Measurements from ENCODE around the gene SLC37A4. TPM values are rescaled to one million over a fixed set of nuclear protein-coding genes. Genes with fewer than 3 reads are reported as not detected.

The SLC37A4 gene
- total and polyA plus RNA-seq, 10 of the 15 experiments (the other 5 are each of a cell fraction or from before 2014, with no cell fraction given), result 11.6 to 29.7 (median 20.4) TPM

DNA sequence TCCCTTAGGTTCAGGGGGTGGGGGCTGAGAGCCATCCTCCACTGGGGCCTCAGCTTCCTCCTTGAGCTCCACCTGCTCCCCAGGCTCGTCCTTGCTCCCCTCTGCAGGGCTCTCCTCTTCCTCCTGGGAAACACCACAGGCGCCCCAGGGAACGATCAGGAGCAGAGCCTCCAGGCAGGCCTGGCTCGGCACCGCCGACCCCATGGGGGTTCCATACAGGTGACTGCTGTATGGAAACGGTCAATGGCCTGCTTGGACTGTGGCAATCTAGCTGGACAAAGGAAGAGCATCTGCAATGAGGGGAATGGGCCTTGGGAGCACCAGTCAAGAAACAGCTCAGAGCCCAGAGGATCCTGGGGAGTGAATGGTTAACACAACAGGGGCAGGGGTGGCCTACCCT, 18.4 kb upstream of the SLC37A4 start:
- ChIA-PET SMC1A (ENCODE audit: uncharacterized antibody, unreplicated experiment) (no interaction called here), RAD21 (ENCODE audit: unreplicated experiment) (no interaction called here), CTCF (no interaction called here), POLR2A (interaction anchor here (1.1 to 2.5 kb wide), 2 partner anchors 7 to 19 kb away, joined by 3 to 10 read pairs; partner anchors contain the start of gene VPS11)
- FAIRE-seq (no peak), DNase-seq (ENCODE audit: low read depth, low spot score) (no peak), ATAC-seq (no peak)
- Histone ChIP-seq H3K4me2 (ENCODE audit: control insufficient read depth, insufficient read depth) (no peak overlapping the region), H3K4me3 (no peak overlapping the region), H2AFZ (ENCODE audit: control insufficient read depth, low read depth, low read length) (no peak overlapping the region), H3K9me3 (replicated peaks; ENCODE audit: control insufficient read depth, insufficient read depth, low read length) (no peaks in the 10 kb centered on the region), H3K36me3 (ENCODE audit: control insufficient read depth in 2 of 2, insufficient read depth in 2 of 2, low read length in 1 of 2) (peaks cover 47 to 48% of the 10 kb centered on the region in 2 experiments), H3K9ac (ENCODE audit: control insufficient read depth, insufficient read depth, low read length) (no peak overlapping the region), H3K79me2 (ENCODE audit: control insufficient read depth, insufficient read depth, low read length) (peaks cover 11% of the 10 kb centered on the region), H3K27ac (ENCODE audit: control insufficient read depth, insufficient read depth) (no peak overlapping the region), H3K4me1 (ENCODE audit: control insufficient read depth, insufficient read depth, low read length) (peaks cover 24% of the 10 kb centered on the region), H4K20me1 (ENCODE audit: control insufficient read depth, insufficient read depth) (no peaks in the 10 kb centered on the region), H3K27me3 (replicated peaks in 1 of 2; ENCODE audit: control insufficient read depth in 2 of 2, insufficient read depth in 2 of 2, low read length in 1 of 2) (no peaks in the 10 kb centered on the region)
- no TSS peak for BruUV-seq (replicated peaks)
- TF ChIP-seq POLR2AphosphoS2 (IDR thresholded peaks at IDR 0.05; ENCODE audit: low read depth, low read length), result no peak
- TF ChIP-seq WRNIP1 (IDR thresholded peaks at IDR 0.05; ENCODE audit: borderline replicate concordance, low read depth, low read length), result no peak
- TF ChIP-seq, protein P1, sequence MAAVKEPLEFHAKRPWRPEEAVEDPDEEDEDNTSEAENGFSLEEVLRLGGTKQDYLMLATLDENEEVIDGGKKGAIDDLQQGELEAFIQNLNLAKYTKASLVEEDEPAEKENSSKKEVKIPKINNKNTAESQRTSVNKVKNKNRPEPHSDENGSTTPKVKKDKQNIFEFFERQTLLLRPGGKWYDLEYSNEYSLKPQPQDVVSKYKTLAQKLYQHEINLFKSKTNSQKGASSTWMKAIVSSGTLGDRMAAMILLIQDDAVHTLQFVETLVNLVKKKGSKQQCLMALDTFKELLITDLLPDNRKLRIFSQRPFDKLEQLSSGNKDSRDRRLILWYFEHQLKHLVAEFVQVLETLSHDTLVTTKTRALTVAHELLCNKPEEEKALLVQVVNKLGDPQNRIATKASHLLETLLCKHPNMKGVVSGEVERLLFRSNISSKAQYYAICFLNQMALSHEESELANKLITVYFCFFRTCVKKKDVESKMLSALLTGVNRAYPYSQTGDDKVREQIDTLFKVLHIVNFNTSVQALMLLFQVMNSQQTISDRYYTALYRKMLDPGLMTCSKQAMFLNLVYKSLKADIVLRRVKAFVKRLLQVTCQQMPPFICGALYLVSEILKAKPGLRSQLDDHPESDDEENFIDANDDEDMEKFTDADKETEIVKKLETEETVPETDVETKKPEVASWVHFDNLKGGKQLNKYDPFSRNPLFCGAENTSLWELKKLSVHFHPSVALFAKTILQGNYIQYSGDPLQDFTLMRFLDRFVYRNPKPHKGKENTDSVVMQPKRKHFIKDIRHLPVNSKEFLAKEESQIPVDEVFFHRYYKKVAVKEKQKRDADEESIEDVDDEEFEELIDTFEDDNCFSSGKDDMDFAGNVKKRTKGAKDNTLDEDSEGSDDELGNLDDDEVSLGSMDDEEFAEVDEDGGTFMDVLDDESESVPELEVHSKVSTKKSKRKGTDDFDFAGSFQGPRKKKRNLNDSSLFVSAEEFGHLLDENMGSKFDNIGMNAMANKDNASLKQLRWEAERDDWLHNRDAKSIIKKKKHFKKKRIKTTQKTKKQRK (IDR thresholded peaks at IDR 0.05; ENCODE audit: low read depth, low read length), result no peak
- TF ChIP-seq, protein P2, sequence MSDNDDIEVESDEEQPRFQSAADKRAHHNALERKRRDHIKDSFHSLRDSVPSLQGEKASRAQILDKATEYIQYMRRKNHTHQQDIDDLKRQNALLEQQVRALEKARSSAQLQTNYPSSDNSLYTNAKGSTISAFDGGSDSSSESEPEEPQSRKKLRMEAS (IDR thresholded peaks at IDR 0.05; ENCODE audit: low read depth, low read length), result no peak
- TF ChIP-seq BACH1 (IDR thresholded peaks at IDR 0.05; ENCODE audit: borderline replicate concordance), result no peak
- WGBS (ENCODE audit: insufficient coverage, insufficient replicate concordance, low lambda C conversion rate, missing lambda C conversion rate), result 86% methylated on average over 7 of the region's 7 CpGs
- intact Hi-C loops (cut with micrococcal nuclease; ENCODE audit: unreplicated experiment), result no loop called here
- in situ Hi-C loops (cut with MboI), result no loop called here
